ENCODE measurements around the gene ZNF574.

DNA sequence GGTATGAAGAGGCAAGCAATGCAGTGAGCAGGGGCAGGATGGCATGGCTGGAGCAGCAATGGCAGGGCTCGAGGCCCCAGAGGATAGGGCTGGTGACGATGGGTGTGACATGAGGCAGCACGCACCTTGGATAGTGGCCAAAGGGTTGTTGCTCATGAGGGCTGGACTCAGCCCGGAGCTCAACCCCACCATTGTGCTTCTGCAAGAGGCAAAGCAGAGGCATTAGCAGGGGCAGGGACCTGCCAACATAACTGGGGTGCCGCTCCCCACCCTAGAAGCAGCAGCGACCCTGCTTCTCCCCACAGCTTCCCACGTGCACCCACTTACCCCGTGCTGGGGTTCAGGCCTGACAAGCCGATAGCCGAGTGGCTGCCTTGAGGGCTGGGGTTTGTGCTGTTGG, 15.8 kb downstream of the ZNF574 start:
- no peak for TF ChIP-seq CTCF (IDR thresholded peaks at IDR 0.05)
- TF ChIP-seq POLR2A (IDR thresholded peaks at IDR 0.05): no peak

Data from esophagus squamous epithelium (tissue), 4 donors.